ENCODE results near the gene TAF4. TPM values are rescaled to one million over a fixed set of nuclear protein-coding genes. Genes with fewer than 3 reads are reported as not detected.
A peak's percentile ranks its signal among the peaks of the same experiment; 100 is the strongest.

TAF4 gene
- total RNA-seq, 4 donors from 2014 or later = 8.0 to 24.9 (median 13.9) TPM

DNA sequence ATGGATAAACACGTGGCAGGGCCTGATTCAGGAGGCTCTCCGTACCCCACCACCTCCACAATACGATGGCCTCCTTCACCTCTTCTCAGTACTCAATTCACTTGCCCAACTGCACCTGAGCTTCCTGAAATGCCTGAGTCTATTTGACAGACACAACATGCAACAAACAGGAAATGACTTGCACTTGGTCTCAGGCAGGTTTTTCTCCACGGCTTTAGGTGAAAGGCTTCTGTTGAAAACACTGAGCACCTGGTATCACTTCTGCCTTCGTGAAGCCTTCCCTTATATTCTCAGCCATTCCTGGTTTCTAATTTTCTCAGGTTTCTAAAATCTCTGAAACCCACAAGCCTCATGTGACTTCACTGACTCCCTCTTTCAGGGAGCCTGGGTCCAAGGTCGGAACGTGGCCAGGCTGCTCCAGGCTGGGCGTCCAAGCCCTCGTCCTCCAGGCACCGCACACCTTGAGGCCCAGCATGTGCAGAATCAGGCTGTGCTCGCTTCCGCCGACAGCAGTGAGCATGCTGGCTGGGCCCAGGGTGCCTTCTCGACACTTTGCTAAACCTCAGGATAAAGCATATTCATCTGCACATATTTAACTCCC, 34.7 kb downstream of the TAF4 start:
- H3K27me3 ChIP-seq = no peaks in the 10 kb centered on the region
- DNase-seq (no peak), ATAC-seq (no peak)
- intact Hi-C loops (cut with DNase I; ENCODE audit: low total_unique reads) = no loop called here
- no peak for TF ChIP-seq POLR2A (IDR thresholded peaks at IDR 0.05)
- TF ChIP-seq CTCF (IDR thresholded peaks at IDR 0.05 in 4 of 5, conservative IDR thresholded peaks at IDR 0.05 in 1 of 5) = no peak
- H3K9me3 ChIP-seq = no peaks in the 10 kb centered on the region
- in situ Hi-C loops (cut with MboI; ENCODE audit: low sequenced_read_pairs in 4 of 4) = no loop called here
- H3K36me3 ChIP-seq = no peaks in the 10 kb centered on the region
- H3K4me1 ChIP-seq = peaks cover 18 to 24% of the 10 kb centered on the region in 2 donors
- no peak overlapping the region for H3K27ac ChIP-seq
- no peak overlapping the region for H3K4me3 ChIP-seq

GRCh38 chr20:62030357-62030756, 35.3 kb downstream of the TAF4 start:
- in situ Hi-C loops (cut with MboI; ENCODE audit: low sequenced_read_pairs in 4 of 4) = no loop called here
- intact Hi-C loops (cut with DNase I; ENCODE audit: low total_unique reads) = no loop called here
- no peaks in the 10 kb centered on the region for H3K27me3 ChIP-seq

DNA sequence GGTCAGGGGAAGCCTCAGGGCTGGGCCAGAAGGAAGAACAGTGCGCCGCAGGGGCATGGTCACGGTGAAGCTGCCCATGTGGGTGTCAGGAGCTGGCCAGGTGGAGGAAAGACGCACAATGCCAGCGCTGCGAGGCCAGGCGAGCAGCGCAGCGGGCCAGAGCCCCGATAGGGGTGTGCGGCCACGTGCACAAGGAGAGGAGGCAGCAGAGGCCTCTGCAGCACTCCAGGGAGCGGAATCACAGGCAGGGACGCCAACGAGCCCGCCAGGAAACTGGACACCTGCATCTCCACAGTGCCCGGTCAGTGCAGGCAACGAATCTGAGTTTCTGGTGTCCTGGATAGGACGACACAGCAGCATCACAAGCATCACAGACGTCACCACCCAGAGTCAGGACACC, 35.7 kb downstream of the TAF4 start:
- H3K27ac ChIP-seq = no peak overlapping the region
- TF ChIP-seq CTCF (IDR thresholded peaks at IDR 0.05 in 4 of 5, conservative IDR thresholded peaks at IDR 0.05 in 1 of 5) = no peak
- no peak for TF ChIP-seq POLR2A (IDR thresholded peaks at IDR 0.05)
- peaks cover 28 to 32% of the 10 kb centered on the region in 2 donors for H3K4me1 ChIP-seq
- intact Hi-C loops (cut with DNase I; ENCODE audit: low total_unique reads) = no loop called here
- H3K9me3 ChIP-seq = no peaks in the 10 kb centered on the region
- H3K27me3 ChIP-seq = no peaks in the 10 kb centered on the region
- H3K36me3 ChIP-seq = no peaks in the 10 kb centered on the region
- ATAC-seq = peak in 1 of 2 donors; percentile 36
- in situ Hi-C loops (cut with MboI; ENCODE audit: low sequenced_read_pairs in 4 of 4) = loop anchor here in 1 of 4 donors (10.0 kb wide), 1 partner anchor 115 kb away; the partner anchor contains the start of genes PSMA7 and SS18L1
- DNase-seq = peak in 1 of 2 donors; percentile 31
- no peak overlapping the region for H3K4me3 ChIP-seq

More at GRCh38 chr20:62030357-62030756, 35.3 kb downstream of the TAF4 start:
- no peak for ATAC-seq
- TF ChIP-seq CTCF (IDR thresholded peaks at IDR 0.05 in 4 of 5, conservative IDR thresholded peaks at IDR 0.05 in 1 of 5) = no peak
- TF ChIP-seq POLR2A (IDR thresholded peaks at IDR 0.05) = no peak
- DNase-seq = no peak
- Histone ChIP-seq H3K9me3 (no peaks in the 10 kb centered on the region), H3K36me3 (no peaks in the 10 kb centered on the region), H3K4me1 (peaks cover 24 to 29% of the 10 kb centered on the region in 2 donors), H3K27ac (no peak overlapping the region), H3K4me3 (no peak overlapping the region)

DNA sequence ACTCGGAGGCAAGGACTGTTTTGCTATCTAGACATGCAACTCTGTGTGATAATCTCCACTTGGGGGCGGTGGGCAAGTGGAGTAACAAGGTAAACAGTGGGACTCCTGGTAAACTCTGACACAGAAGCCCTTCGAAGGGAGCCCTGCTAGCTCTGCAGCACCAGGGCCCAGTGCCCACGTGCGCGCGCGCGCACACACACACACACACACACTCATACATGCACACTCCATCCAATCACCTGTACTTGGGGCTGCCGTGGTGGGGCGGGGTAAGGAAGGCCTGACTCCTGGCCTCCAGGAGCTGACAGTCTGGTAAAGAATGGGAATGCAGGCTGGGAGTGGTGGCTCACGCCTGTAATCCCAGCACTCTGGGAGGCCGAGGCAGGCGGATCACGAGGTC, 36.4 kb downstream of the TAF4 start:
- Histone ChIP-seq H3K9me3 (no peaks in the 10 kb centered on the region), H3K4me3 (no peak overlapping the region), H3K4me1 (peaks cover 31 to 32% of the 10 kb centered on the region in 2 donors), H3K36me3 (no peaks in the 10 kb centered on the region), H3K27me3 (no peaks in the 10 kb centered on the region), H3K27ac (no peak overlapping the region)
- intact Hi-C loops (cut with DNase I; ENCODE audit: low total_unique reads) (no loop called here), in situ Hi-C loops (cut with MboI; ENCODE audit: low sequenced_read_pairs in 4 of 4) (loop anchor here in 1 of 4 donors (10.0 kb wide), 1 partner anchor 116 kb away; the partner anchor contains the start of genes PSMA7 and SS18L1)
- no peak for DNase-seq
- TF ChIP-seq CTCF (IDR thresholded peaks at IDR 0.05 in 4 of 5, conservative IDR thresholded peaks at IDR 0.05 in 1 of 5) = no peak
- TF ChIP-seq POLR2A (IDR thresholded peaks at IDR 0.05) = no peak
- ATAC-seq = no peak

Measured in gastrocnemius medialis (tissue), 4 donors.